Stimulated activated CD4-positive, alpha-beta T cell treated with anti-CD3 and anti-CD28 coated beads, TNF-alpha, amount 100 ng/mL, for 48 hours (primary cell): ENCODE measurements around the gene CADPS.

ENCODE experiments used
- DNase-seq, 3 donors: peaks; one replicate each; pipeline ENCODE4 v3.0.0-alpha.2; 2020; ENCODE audit warnings: low read depth in 3 of 3

CADPS gene

GRCh38 chr3:62355703-62356102, 519.5 kb downstream of the CADPS start:
- no peak for DNase-seq
